Transverse colon (tissue), 4 donors: Measurements from ENCODE around the gene B9D1.

ENCODE experiments used
- EP300 ChIP-seq: sonication (generic); formaldehyde crosslinking; IDR thresholded peaks from one replicate; pipeline ENCODE4 v1.6.1; 2017; ENCODE audit warnings: antibody characterized with exemption, low read depth
- POLR2A ChIP-seq: fragments of 450-650 bp; IDR thresholded peaks from one replicate; pipeline ENCODE4 v1.6.1; 2016; ENCODE audit warnings: antibody characterized with exemption, mild to moderate bottlenecking, moderate library complexity
- POLR2AphosphoS5 ChIP-seq, 3 donors: sonication (generic); formaldehyde crosslinking; IDR thresholded peaks; one replicate each; pipeline ENCODE4 v1.6.1; 2016; ENCODE audit warnings: antibody characterized with exemption in 3 of 3
- TF ChIP-seq, protein P1 (sequence below), 5 experiments: fragments of 200-600 bp in 3 of 5; fragments of 450-650 bp in 2 of 5; sonication (generic) in 3 of 5; IDR thresholded peaks; 1 replicate in 2 of 5; 2 replicates in 3 of 5; pipeline ENCODE4 v1.5.1; 2016 to 2017; ENCODE audit warnings: antibody characterized with exemption in 5 of 5, inconsistent platforms in 3 of 5, mild to moderate bottlenecking in 2 of 5, moderate library complexity in 1 of 5

DNA sequence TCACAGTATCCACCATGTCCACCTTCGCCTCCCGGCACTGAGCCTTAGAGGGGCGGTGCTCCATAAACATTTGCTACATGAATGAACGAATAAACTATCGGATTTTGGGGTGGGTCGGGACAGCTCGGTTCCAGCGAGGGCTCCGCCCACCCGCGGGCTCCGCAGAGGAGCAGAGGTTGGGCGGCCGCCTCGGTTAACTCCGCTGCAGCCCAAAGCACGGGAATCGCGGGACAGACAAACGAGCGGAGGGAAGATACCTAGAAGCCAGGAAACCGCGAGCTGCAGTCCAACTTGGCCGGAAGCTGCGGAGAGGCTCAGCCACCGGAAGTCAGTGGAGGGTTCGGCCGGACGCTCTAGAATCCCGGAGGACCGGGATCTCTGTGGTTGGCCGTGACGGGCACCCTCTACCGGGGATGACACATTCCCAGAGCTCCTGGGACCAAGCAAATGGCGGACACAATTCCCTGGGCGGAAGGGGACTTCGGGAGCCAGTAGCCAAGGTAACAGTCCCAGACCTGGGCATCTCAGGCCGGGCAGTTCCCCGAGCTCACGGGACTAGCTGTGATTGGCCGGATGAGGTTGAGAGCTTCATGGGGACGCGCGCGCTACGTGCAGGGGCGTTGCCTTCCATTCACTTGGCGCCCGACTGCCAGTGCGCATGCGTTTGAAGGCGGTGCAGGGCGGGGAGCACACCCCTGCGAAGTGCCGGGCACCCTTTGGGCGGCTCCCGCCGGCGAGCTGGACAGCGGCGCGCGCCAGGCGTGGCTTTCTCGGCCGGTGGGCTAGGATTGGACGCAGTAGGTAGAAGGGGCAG is 15.3 kb upstream of the B9D1 start:
- no peak for TF ChIP-seq EP300
- TF ChIP-seq POLR2AphosphoS5 (IDR thresholded peaks at IDR 0.05) = peak; percentile 39 to 88 (median 79)
- TF ChIP-seq, protein P1, sequence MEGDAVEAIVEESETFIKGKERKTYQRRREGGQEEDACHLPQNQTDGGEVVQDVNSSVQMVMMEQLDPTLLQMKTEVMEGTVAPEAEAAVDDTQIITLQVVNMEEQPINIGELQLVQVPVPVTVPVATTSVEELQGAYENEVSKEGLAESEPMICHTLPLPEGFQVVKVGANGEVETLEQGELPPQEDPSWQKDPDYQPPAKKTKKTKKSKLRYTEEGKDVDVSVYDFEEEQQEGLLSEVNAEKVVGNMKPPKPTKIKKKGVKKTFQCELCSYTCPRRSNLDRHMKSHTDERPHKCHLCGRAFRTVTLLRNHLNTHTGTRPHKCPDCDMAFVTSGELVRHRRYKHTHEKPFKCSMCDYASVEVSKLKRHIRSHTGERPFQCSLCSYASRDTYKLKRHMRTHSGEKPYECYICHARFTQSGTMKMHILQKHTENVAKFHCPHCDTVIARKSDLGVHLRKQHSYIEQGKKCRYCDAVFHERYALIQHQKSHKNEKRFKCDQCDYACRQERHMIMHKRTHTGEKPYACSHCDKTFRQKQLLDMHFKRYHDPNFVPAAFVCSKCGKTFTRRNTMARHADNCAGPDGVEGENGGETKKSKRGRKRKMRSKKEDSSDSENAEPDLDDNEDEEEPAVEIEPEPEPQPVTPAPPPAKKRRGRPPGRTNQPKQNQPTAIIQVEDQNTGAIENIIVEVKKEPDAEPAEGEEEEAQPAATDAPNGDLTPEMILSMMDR (IDR thresholded peaks at IDR 0.05) = no peak
- peak; percentile 84 for TF ChIP-seq POLR2A
